Pancreas (tissue), 10 donors: ENCODE data around the gene KRT15. TPM values are rescaled to one million over a fixed set of nuclear protein-coding genes. Genes with fewer than 3 reads are reported as not detected.

Experiments used
- ATAC-seq, 4 donors: fragments of 200-7000 bp; cut with Tn5 transposase; one replicate each; pipeline versions ENCODE4 v1.8.0 to v1.9.1; 2020; ENCODE audit warnings: mild to moderate bottlenecking in 4 of 4, moderate library complexity in 4 of 4
- DNase-seq, 6 donors: peaks; one replicate each; pipeline ENCODE4 v3.0.0-alpha.2; 2020
- FAIRE-seq: peaks from 2 replicates; lab custom pipeline; 2012; peaks lifted over from hg19 to GRCh38; lab: Jason Lieb, UNC
- H3K27ac ChIP-seq, 4 donors: fragments of 200-600 bp; sonication (generic); 1 replicate in 3 of 4; 2 replicates in 1 of 4; pipeline versions ENCODE4 v1.5.0 to v1.8.0; 2020
- H3K27me3 ChIP-seq, 4 donors: fragments of 200-600 bp; one replicate each; pipeline ENCODE4 v1.8.0; 2021
- H3K36me3 ChIP-seq, 3 donors: fragments of 200-600 bp; sonication (generic) in 1 of 3; one replicate each; pipeline versions ENCODE4 v1.5.0 to v1.8.0; 2020 to 2021
- H3K4me1 ChIP-seq, 3 donors: fragments of 200-600 bp; one replicate each; pipeline ENCODE4 v1.8.0; 2021
- H3K4me3 ChIP-seq, 4 donors: fragments of 200-600 bp; sonication (generic) in 2 of 4; one replicate each; pipeline versions ENCODE4 v1.5.0 to v1.8.0; 2020 to 2021
- H3K9me3 ChIP-seq, 4 donors: fragments of 200-600 bp; one replicate each; pipeline ENCODE4 v1.8.0; 2021
- WGBS, 2 donors: extraction: QIAGEN DNeasy Blood & Tissue Kit; methylation state at CpG; one replicate each; pipeline ENCODE4 v1.1.7; 2013; 5-methylcytosine and 5-hydroxymethylcytosine counted together
- intact Hi-C, 3 donors: fragments of 100-400 bp; cut with DNase I; formaldehyde crosslinking; loops; one replicate each; pipeline versions ENCODE4 v1.11.1 to v1.14.2; 2022
- polyA plus RNA-seq, 2 donors: library from polyadenylated mRNA; stranded (reverse); fragments of 200-250 nt; gene quantifications; one replicate each; pipeline ENCODE4 v1.2.3, GENCODE V29; 2013
- total RNA-seq, 6 donors: library from RNA; stranded (reverse); fragmentation: NEBNext Ultra II Directional in 4 of 6; extraction: Animal tissue kit (Norgen Biotek cat#: 25700) in 4 of 6; gene quantifications; one replicate each; pipeline versions ENCODE4 v1.2.1 to v1.2.4, GENCODE V29; 2021 to 2023
- TF ChIP-seq, protein P1 (sequence below), 4 donors: fragments of 200-600 bp; sonication (generic) in 3 of 4; IDR thresholded peaks; one replicate each; pipeline versions ENCODE4 v1.5.0 to v1.8.0; 2021; ENCODE audit warnings: antibody characterized with exemption in 4 of 4
- donor health status: healthy with polysubstance abuse.
- donor health status: DM: no; HTN: no; CAD: no; lungs with moderate emphysema.
- donor health status: DM: no; HTN: no; CAD: no.
- donor health status: control.
- donor health status: control.
- donor health status: Bipolar disorder and iron deficiency.
- donor health status: DM: yes; HTN: yes; CAD: no.
- donor health status: DM: no; HTN: no; CAD: no.
- donor health status: DM: no; HTN: no; CAD: no.
- donor health status: DM: yes; HTN: yes; CAD: no.

KRT15 gene
- total RNA-seq (1 to 10 TPM in 2 of 6 donors, under 1 TPM in 4; 0.20 to 1.4 (median 0.43) TPM), polyA plus RNA-seq (1 to 10 TPM; 1.1 TPM)

DNA sequence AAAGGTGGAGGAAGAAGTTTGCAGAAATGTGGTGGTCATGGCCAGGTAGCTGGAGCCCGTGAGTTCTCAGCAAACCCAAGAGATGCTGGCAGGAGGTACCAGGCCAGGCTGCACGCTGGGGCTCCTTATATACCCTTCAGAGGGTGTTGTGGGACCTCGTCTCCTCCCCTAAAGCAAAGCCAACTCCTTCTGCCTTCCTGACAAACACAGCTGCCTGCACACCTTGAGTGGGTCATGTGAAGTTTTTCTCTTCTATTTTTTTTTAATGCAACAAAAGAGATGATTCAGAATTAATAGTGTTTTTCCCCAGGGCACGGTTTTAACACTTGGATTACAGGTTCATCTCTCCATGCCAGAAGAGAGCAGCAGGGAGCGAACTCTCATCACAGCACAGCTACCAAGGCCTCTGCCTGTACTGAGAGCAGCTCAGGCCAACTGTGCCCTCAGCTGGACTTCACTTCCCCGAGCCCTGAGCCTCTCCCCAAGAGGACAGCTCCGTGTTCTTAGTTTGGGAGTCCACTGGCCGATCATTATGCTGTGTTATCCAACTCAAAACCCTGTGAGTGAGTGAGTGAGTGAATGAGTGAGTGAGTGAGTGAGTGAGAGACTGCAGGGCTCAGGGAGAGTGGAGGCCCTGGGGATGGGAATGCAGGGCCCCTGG is at the start of gene KRT15:
KRT15 (minus strand) TSS at position 102 of the 661 bp plus-strand sequence; CDS start at position 39, 63 bp downstream.
- Histone ChIP-seq H3K4me3 (no peak within 1 kb of the TSS), H3K27ac (peak within 1 kb of the TSS in 2 of 4 donors; percentile 30 to 67), H3K36me3 (no peaks in the 10 kb centered on the region), H3K4me1 (peaks cover 0 to 6% (median 4%) of the 10 kb centered on the region in 3 donors), H3K27me3 (no peaks in the 10 kb centered on the region), H3K9me3 (no peaks in the 10 kb centered on the region)
- no peak for FAIRE-seq
- no peak for ATAC-seq
- TF ChIP-seq, protein P1, sequence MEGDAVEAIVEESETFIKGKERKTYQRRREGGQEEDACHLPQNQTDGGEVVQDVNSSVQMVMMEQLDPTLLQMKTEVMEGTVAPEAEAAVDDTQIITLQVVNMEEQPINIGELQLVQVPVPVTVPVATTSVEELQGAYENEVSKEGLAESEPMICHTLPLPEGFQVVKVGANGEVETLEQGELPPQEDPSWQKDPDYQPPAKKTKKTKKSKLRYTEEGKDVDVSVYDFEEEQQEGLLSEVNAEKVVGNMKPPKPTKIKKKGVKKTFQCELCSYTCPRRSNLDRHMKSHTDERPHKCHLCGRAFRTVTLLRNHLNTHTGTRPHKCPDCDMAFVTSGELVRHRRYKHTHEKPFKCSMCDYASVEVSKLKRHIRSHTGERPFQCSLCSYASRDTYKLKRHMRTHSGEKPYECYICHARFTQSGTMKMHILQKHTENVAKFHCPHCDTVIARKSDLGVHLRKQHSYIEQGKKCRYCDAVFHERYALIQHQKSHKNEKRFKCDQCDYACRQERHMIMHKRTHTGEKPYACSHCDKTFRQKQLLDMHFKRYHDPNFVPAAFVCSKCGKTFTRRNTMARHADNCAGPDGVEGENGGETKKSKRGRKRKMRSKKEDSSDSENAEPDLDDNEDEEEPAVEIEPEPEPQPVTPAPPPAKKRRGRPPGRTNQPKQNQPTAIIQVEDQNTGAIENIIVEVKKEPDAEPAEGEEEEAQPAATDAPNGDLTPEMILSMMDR (IDR thresholded peaks at IDR 0.05) = no peak
- intact Hi-C loops = no loop called here
- DNase-seq = peak in 1 of 6 donors; percentile 16
- 52 to 65% methylated on average over 8 of the region's 8 CpGs for WGBS, 2 donors

DNA sequence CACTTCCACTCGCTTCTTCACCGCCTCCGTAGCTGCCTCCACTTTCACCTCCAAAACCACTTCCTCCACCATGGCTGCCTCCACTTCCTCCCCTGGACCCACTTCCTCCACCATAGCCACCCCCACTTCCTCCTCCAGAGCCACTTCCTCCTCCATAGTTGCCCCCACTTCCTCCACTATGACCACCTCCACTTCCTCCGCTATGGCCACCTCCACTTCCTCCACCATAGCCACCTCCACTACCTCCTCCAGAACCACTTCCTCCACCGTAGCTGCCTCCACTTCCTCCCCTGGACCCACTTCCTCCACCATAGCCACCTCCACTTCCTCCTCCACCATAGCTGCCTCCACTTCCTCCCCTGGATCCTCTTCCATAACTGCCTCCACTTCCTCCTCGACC is 48.6 kb upstream of the KRT15 start:
- intact Hi-C loops = no loop called here
- Histone ChIP-seq H3K36me3 (no peaks in the 10 kb centered on the region), H3K27ac (no peak overlapping the region), H3K27me3 (no peaks in the 10 kb centered on the region), H3K4me1 (no peaks in the 10 kb centered on the region), H3K4me3 (no peak overlapping the region), H3K9me3 (no peaks in the 10 kb centered on the region)
- TF ChIP-seq, protein P1 (IDR thresholded peaks at IDR 0.05) = no peak
- ATAC-seq (no peak), FAIRE-seq (no peak), DNase-seq (no peak)
- 77 to 89% methylated on average over 6 of the region's 6 CpGs for WGBS, 2 donors

DNA sequence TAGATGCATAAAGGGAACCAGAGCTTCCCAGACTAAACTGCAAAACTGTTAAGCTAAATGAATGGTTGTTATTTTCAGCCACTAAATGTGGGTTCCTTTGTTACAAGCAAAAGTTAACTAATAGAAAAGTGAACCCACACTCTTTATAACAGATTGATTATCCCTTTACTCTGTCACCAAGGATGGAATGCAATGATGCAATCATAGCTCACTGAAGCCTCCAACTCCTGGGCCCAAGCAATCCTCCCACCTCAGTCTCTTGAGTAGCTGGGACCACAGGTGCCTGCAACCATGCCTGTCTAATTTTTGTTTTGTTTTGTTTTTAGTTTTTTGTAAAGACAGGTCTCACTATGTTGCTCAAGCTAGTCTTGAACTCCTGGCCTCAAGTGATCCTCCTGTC is 46.6 kb upstream of the KRT15 start:
- intact Hi-C loops = no loop called here
- FAIRE-seq = no peak

DNA sequence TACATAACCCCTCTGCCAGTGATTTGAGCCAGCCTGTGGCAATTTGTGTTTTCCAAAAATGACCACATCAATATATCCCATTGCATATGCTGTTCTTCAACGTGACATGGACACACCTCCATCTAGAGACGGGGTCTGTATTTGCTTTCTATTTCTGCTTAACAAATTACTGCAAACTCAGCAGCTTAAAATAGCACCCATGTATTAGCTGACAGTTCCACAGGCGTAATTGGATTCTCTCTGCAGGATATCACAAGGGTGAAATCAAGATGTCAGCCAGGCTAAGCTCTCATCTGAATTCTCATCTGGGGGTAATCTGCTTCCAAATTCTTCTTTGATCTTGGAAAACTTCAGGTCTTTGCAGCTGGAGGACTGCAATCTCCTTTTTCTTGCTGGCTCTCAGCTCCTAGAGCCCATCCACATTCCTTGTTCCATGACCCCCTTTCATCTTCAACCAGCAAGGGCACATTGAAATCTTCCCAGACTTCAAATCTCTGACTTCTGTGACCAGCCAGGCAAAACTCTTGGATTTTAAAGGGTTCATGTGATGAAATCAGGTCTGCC is 45.0 kb upstream of the KRT15 start:
- no peaks in the 10 kb centered on the region for H3K4me1 ChIP-seq
- DNase-seq = no peak
- FAIRE-seq = no peak
- no peak overlapping the region for H3K4me3 ChIP-seq
- H3K27me3 ChIP-seq = no peaks in the 10 kb centered on the region
- ATAC-seq = no peak
- intact Hi-C loops = no loop called here
- TF ChIP-seq, protein P1 (IDR thresholded peaks at IDR 0.05) = no peak
- no peaks in the 10 kb centered on the region for H3K36me3 ChIP-seq
- H3K9me3 ChIP-seq = no peaks in the 10 kb centered on the region
- H3K27ac ChIP-seq = no peak overlapping the region
- WGBS, 2 donors = 40 to 46% methylated on average over 3 of the region's 3 CpGs

More for the DNA sequence above, 46.6 kb upstream of the KRT15 start:
- no peak for DNase-seq
- TF ChIP-seq, protein P1 (IDR thresholded peaks at IDR 0.05) = no peak
- H3K36me3 ChIP-seq = no peaks in the 10 kb centered on the region
- H3K9me3 ChIP-seq = no peaks in the 10 kb centered on the region
- no peak for ATAC-seq
- no peak overlapping the region for H3K4me3 ChIP-seq
- H3K27me3 ChIP-seq = no peaks in the 10 kb centered on the region
- no peak overlapping the region for H3K27ac ChIP-seq
- H3K4me1 ChIP-seq = no peaks in the 10 kb centered on the region

DNA sequence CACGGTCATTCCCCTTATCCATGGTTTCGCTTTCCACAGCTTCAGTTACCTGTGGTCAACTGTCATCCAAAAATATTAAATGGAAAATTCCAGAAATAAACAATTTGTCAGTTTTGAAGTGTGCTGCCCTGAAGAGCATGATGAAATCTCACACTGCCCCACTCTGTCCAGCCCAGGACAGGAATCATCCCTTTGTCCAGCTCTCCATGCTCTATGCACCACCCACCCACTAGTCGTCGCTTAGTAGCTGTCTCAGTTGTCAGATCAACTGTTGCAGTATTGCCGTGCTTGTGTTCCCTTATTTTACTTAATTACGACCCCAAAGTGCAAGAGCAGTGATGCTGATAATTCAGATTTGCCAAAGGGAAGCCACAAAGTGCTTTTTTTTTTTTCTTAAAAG is 42.9 kb upstream of the KRT15 start:
- Histone ChIP-seq H3K27me3 (no peaks in the 10 kb centered on the region), H3K9me3 (no peaks in the 10 kb centered on the region), H3K4me1 (no peaks in the 10 kb centered on the region), H3K36me3 (no peaks in the 10 kb centered on the region), H3K4me3 (no peak overlapping the region), H3K27ac (no peak overlapping the region)
- intact Hi-C loops = no loop called here
- FAIRE-seq (no peak), DNase-seq (no peak), ATAC-seq (no peak)
- TF ChIP-seq, protein P1 (IDR thresholded peaks at IDR 0.05) = no peak
- WGBS, 2 donors = 65 to 66% methylated on average over 6 of the region's 6 CpGs
